ENCODE results near the gene OTOGL.
A peak's percentile ranks its signal among the peaks of the same experiment; 100 is the strongest.
"Not testable (repeated sequence)": the region's sequence is repeated elsewhere in the genome, so short reads cannot be mapped to it uniquely, and the experiment has no call there.

Gene OTOGL

DNA sequence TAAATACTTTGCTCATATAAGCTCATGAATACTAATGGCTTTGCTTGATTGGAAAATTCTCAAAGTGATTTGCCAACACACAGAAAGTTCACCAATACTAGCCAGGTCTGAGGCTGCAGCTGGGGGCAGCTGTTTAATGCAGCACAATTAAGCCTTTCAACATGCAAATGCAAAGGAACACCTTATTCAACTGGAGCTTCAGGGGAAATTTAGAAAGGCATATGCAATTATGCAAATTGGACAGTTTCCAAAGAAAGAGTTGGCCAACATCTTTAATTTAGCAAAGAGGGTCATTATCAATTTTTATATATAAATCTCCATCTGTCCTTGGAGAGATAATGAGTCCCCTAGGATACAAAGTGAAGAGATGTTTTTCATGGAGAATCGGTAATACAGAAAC lies 40.2 kb upstream of the OTOGL start:
- H3K4me3 ChIP-seq (ENCODE audit: low read depth, low read length) = no peak overlapping the region
- in situ Hi-C loops (cut with HindIII; ENCODE audit: low sequenced_read_pairs) = no loop called here
- TF ChIP-seq, protein P1, sequence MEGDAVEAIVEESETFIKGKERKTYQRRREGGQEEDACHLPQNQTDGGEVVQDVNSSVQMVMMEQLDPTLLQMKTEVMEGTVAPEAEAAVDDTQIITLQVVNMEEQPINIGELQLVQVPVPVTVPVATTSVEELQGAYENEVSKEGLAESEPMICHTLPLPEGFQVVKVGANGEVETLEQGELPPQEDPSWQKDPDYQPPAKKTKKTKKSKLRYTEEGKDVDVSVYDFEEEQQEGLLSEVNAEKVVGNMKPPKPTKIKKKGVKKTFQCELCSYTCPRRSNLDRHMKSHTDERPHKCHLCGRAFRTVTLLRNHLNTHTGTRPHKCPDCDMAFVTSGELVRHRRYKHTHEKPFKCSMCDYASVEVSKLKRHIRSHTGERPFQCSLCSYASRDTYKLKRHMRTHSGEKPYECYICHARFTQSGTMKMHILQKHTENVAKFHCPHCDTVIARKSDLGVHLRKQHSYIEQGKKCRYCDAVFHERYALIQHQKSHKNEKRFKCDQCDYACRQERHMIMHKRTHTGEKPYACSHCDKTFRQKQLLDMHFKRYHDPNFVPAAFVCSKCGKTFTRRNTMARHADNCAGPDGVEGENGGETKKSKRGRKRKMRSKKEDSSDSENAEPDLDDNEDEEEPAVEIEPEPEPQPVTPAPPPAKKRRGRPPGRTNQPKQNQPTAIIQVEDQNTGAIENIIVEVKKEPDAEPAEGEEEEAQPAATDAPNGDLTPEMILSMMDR (IDR thresholded peaks at IDR 0.05; ENCODE audit: low read depth, low read length) = no peak

DNA sequence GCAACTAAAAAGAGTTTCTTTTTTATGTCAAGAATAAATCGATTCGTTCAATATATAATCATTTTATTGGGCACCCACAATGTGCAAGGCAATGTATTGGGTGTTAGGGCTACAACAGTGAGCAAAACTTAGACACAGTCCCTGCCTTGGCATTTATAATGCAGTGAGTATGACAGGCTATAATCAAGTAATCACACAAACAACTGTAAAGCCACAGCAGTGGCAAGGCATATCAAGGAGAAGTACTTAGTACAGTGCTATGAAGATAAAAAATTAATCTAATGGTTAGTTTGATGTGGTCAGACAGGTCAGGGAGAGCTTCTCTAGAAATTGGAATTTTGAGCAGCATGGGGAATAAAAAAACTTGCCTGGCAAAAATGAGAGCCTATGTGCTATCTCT lies 39.5 kb upstream of the OTOGL start:
- no peak for DNase-seq (ENCODE audit: low read depth, low spot score)
- in situ Hi-C loops (cut with HindIII; ENCODE audit: low sequenced_read_pairs) = no loop called here
- H3K4me3 ChIP-seq (ENCODE audit: low read depth, low read length) = no peak overlapping the region
- TF ChIP-seq, protein P1 (IDR thresholded peaks at IDR 0.05; ENCODE audit: low read depth, low read length) = no peak

More for the DNA sequence above, 40.2 kb upstream of the OTOGL start:
- no peak for DNase-seq (ENCODE audit: low read depth, low spot score)

DNA sequence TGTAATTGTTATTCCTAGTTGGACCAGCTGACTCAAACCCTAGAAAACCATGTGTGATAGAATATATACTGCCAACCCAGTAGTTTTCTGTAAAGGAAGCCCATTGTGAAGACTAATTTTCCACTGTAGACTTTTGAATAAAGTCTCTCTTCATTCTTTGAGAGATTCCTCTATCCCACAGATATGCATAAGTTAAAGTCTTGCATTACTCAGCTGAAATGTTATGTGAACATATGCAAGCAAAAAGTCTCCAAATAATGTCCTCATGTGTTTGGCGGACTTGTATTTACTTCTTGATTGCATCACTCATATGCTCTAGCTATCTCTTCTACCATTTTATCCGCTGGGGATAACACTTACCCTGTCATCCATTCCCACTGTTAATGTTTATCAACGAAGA lies 35.1 kb upstream of the OTOGL start:
- in situ Hi-C loops (cut with HindIII; ENCODE audit: low sequenced_read_pairs) = no loop called here
- TF ChIP-seq, protein P1 (IDR thresholded peaks at IDR 0.05; ENCODE audit: low read depth, low read length) = no peak
- no peak overlapping the region for H3K4me3 ChIP-seq (ENCODE audit: low read depth, low read length)
- DNase-seq (ENCODE audit: low read depth, low spot score) = peak; percentile 56

DNA sequence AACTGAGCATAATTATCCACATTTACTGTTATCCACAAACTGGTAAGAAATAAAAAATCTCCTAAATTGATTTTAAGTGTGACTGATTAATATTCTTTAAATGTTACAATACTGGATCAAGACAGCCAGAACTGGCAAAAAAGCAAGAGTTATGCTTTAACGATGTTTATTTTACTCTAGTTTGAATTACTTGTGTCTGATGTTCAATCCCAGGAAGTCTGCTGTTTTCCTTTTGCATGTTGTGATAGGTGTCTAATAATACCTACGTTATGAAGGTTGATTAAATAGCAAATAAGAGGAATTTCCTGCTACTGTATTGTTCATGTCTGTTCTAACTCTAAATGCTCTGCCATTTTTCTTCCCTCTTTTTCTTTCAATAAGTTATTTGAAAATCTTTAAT lies 34.4 kb upstream of the OTOGL start:
- DNase-seq (ENCODE audit: low read depth, low spot score) = no peak

DNA sequence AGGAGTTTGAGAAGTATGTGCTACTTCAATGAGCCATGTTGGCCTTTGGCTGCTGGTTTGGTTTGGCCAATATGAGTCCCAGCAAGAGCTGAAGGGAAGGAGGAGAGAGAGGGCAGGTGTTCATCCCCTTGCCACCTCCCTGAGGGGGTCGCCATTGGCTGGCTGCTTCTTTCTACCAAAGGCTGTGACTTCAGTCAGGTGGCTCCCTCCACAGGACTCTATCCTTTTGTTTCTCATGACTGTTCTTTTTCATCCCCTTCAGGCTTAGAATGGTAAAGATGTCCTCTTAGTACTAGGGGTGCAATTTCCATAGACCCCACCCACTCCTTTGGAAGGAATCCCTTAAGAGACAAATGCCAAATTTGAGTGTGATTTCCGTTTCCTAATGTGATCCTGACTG lies 31.2 kb upstream of the OTOGL start:
- no peak for DNase-seq (ENCODE audit: low read depth, low spot score)
- no peak overlapping the region for H3K4me3 ChIP-seq (ENCODE audit: low read depth, low read length)
- TF ChIP-seq, protein P1 (IDR thresholded peaks at IDR 0.05; ENCODE audit: low read depth, low read length) = no peak
- in situ Hi-C loops (cut with HindIII; ENCODE audit: low sequenced_read_pairs) = no loop called here

More for the DNA sequence above, 34.4 kb upstream of the OTOGL start:
- in situ Hi-C loops (cut with HindIII; ENCODE audit: low sequenced_read_pairs) = no loop called here
- no peak overlapping the region for H3K4me3 ChIP-seq (ENCODE audit: low read depth, low read length)
- TF ChIP-seq, protein P1 (IDR thresholded peaks at IDR 0.05; ENCODE audit: low read depth, low read length) = no peak

DNA sequence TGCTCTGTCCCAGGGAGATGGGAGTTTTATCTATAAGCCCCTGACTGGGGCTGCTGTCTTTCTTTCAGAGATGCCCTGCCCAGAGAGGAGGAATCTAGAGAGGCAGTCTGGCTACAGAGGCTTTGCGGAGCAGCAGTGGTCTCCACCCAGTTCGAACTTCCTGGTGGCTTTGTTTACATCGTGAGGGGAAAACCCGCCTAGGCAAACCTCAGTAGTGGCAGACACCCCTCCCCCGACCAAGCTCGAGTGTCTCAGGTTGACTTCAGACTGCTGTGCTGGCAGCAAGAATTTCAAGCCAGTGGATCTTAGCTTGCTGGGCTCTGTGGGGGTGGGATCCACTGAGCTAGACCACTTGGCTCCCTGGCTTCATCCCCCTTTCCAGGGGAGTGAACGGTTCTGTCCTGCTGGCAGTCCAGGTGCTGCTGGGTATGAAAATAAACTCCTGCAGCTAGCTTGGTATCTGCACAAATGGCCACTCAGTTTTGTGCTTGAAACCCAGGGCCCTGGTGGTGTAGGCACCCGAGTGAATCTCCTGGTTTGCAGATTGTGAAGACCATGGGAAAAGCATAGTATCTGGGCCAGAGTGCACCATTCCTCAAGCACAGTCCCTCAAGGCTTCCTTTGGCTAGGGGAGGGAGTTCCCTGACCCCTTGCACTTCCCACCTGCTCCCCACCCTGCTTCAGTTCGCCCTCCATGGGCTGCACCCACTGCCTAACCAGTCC lies 15.3 kb upstream of the OTOGL start:
- in situ Hi-C loops (cut with HindIII; ENCODE audit: low sequenced_read_pairs); H3K4me3 ChIP-seq (ENCODE audit: low read depth, low read length): not testable (repeated sequence)

DNA sequence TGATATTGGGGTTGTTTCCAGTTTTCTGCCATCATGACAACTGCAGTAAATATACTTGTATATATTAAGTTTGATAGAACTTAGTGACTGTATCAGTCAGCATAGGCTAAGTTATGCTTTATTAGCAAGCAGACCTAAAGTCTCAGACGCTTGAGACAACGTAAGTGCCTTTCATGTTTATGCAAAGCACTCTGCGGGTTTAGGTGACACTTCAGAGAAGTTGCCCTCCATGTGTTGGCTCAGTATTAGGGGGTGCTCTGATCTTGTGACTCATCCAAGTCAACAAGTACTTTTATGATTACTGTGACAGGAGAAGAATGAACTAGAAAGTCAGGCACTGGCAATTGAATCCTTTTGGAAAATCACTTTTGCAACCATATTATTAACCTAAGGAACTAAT lies 13.3 kb upstream of the OTOGL start:
- DNase-seq (ENCODE audit: low read depth, low spot score) = no peak
- H3K4me3 ChIP-seq (ENCODE audit: low read depth, low read length) = no peak overlapping the region
- in situ Hi-C loops (cut with HindIII; ENCODE audit: low sequenced_read_pairs) = no loop called here
- TF ChIP-seq, protein P1 (IDR thresholded peaks at IDR 0.05; ENCODE audit: low read depth, low read length) = no peak

More for the DNA sequence above, 15.3 kb upstream of the OTOGL start:
- DNase-seq (ENCODE audit: low read depth, low spot score) = not testable (repeated sequence)

All from astrocyte of the spinal cord (primary cell).